A549 (cell line): ENCODE data around the gene JAZF1. TPM values are rescaled to one million over a fixed set of nuclear protein-coding genes. Genes with fewer than 3 reads are reported as not detected.

Experiments
- ATAC-seq, 2 experiments: fragments of 200-7000 bp in 1 of 2; fragments of >200 bp in 1 of 2; cut with Nextera tagmentation in 1 of 2; cut with Tn5 transposase in 1 of 2; 3 replicates each; pipeline versions ENCODE4 v1.8.0 to v1.9.1; 2018 to 2020; ENCODE audit warnings: mild to moderate bottlenecking in 1 of 2, moderate library complexity in 1 of 2
- CTCF ChIA-PET: fragments of 300-600 bp; sonication (Branson Sonifier 250); formaldehyde crosslinking; extraction: SDS; loops from one replicate; lab custom pipeline; 2021; ENCODE audit warnings: antibody characterized with exemption, inconsistent platforms; lab: Yijun Ruan, JAX
- POLR2A ChIA-PET: fragments of 350-600 bp; formaldehyde crosslinking; extraction: SDS; loops from one replicate; lab custom pipeline; 2021; ENCODE audit warnings: antibody characterized with exemption, inconsistent platforms; lab: Yijun Ruan, JAX
- DNase-seq, 2 experiments: peaks; one replicate each; pipeline versions ENCODE4 v3.0.0 to v3.0.0-alpha.2; 2011 to 2016; ENCODE audit warnings: low read depth in 1 of 2, low spot score in 1 of 2
- FAIRE-seq: peaks from 2 replicates; lab custom pipeline; 2011; peaks lifted over from hg19 to GRCh38; lab: Jason Lieb, UNC
- H3K27ac ChIP-seq, 2 experiments: fragments of >200 bp; sonication (Bioruptor Twin); formaldehyde crosslinking; 3 replicates each; pipeline ENCODE4 v1.5.1; 2016 to 2017
- H3K4me1 ChIP-seq: fragments of >200 bp; sonication (Bioruptor Twin); formaldehyde crosslinking; 3 replicates; pipeline ENCODE4 v1.6.1; 2016
- H3K4me2 ChIP-seq: fragments of >200 bp; sonication (Bioruptor Twin); formaldehyde crosslinking; 3 replicates; pipeline ENCODE4 v1.6.1; 2016
- H3K4me3 ChIP-seq: fragments of >200 bp; sonication (Bioruptor Twin); formaldehyde crosslinking; 3 replicates; pipeline ENCODE4 v1.5.1; 2016
- H3K9me3 ChIP-seq: fragments of >200 bp; sonication (Bioruptor Twin); formaldehyde crosslinking; 3 replicates; pipeline ENCODE4 v1.6.1; 2016
- ATOH8 ChIP-seq: fragments of 250-450 bp; sonication (Bioruptor Pico); IDR thresholded peaks from 2 replicates; pipeline ENCODE4 v1.5.0; 2020; ENCODE audit warnings: low read depth, mild to moderate bottlenecking, moderate library complexity
- BHLHE40 ChIP-seq: IDR thresholded peaks from 2 replicates; pipeline ENCODE4 v1.6.1; 2012; ENCODE audit warnings: low read depth, low read length, inconsistent platforms
- CEBPB ChIP-seq, 2 experiments: fragments of >200 bp in 1 of 2; sonication (Bioruptor Twin) in 1 of 2; formaldehyde crosslinking in 1 of 2; IDR thresholded peaks; 2 replicates each; pipeline ENCODE4 v1.6.1; 2012 to 2016
- CHD4 ChIP-seq: fragments of 200-600 bp; sonication (generic); IDR thresholded peaks from 2 replicates; pipeline ENCODE4 v1.6.1; 2016; ENCODE audit warnings: antibody characterized with exemption, mild to moderate bottlenecking, borderline replicate concordance
- E2F6 ChIP-seq: IDR thresholded peaks from 2 replicates; pipeline ENCODE4 v1.6.1; 2012; ENCODE audit warnings: low read depth, borderline replicate concordance
- EHF ChIP-seq: fragments of 250-450 bp; sonication (Bioruptor Pico); IDR thresholded peaks from 2 replicates; pipeline ENCODE4 v1.5.0; 2020; ENCODE audit warnings: mild to moderate bottlenecking
- FOSL2 ChIP-seq, 2 experiments: fragments of 450-650 bp in 1 of 2; fragments of >200 bp in 1 of 2; sonication (Bioruptor Twin) in 1 of 2; formaldehyde crosslinking; IDR thresholded peaks; 2 replicates each; pipeline versions ENCODE4 v1.5.0 to v1.6.1; 2016 to 2020; ENCODE audit warnings: mild to moderate bottlenecking in 1 of 2, moderate library complexity in 1 of 2
- FOXS1 ChIP-seq: fragments of 250-450 bp; sonication (Bioruptor Pico); IDR thresholded peaks from 2 replicates; pipeline ENCODE4 v1.5.0; 2020; ENCODE audit warnings: mild to moderate bottlenecking, moderate library complexity
- HDAC2 ChIP-seq: fragments of 200-600 bp; sonication (generic); IDR thresholded peaks from 2 replicates; pipeline ENCODE4 v1.6.1; 2016
- HMGXB4 ChIP-seq: fragments of 250-450 bp; sonication (Bioruptor Pico); IDR thresholded peaks from 2 replicates; pipeline ENCODE4 v1.5.0; 2021; ENCODE audit warnings: mild to moderate bottlenecking, moderate library complexity, borderline replicate concordance
- HOXB13 ChIP-seq: fragments of 250-450 bp; sonication (Bioruptor Pico); IDR thresholded peaks from 2 replicates; pipeline ENCODE4 v1.5.0; 2020; ENCODE audit warnings: low read depth, mild to moderate bottlenecking, moderate library complexity
- JUNB ChIP-seq: fragments of >200 bp; sonication (Bioruptor Twin); formaldehyde crosslinking; IDR thresholded peaks from 2 replicates; pipeline ENCODE4 v1.6.1; 2016
- KDM5A ChIP-seq: fragments of 200-600 bp; sonication (generic); IDR thresholded peaks from 2 replicates; pipeline ENCODE4 v1.6.1; 2016; ENCODE audit warnings: antibody characterized with exemption, mild to moderate bottlenecking
- PBX3 ChIP-seq: IDR thresholded peaks from 2 replicates; pipeline ENCODE4 v1.6.1; 2012
- POLR2A ChIP-seq: IDR thresholded peaks from 2 replicates; pipeline ENCODE4 v1.6.1; 2012; ENCODE audit warnings: mild to moderate bottlenecking, low read length
- POLR2AphosphoS2 ChIP-seq: conservative IDR thresholded peaks from 2 replicates; pipeline ENCODE4 v1.6.1; 2012; ENCODE audit warnings: low read length, improper control_type of control experiment, inconsistent platforms
- RAD21 ChIP-seq, 2 experiments: fragments of >200 bp in 1 of 2; sonication (Bioruptor Twin) in 1 of 2; formaldehyde crosslinking in 1 of 2; IDR thresholded peaks in 1 of 2; conservative IDR thresholded peaks in 1 of 2; 2 replicates in 1 of 2; 3 replicates in 1 of 2; pipeline ENCODE4 v1.6.1; 2012 to 2018; ENCODE audit warnings: inconsistent platforms in 1 of 2
- RCOR1 ChIP-seq: fragments of 150-350 bp; IDR thresholded peaks from 2 replicates; pipeline ENCODE4 v1.6.1; 2014; ENCODE audit warnings: antibody characterized with exemption, low read length, low read depth
- REST ChIP-seq: fragments of 200-600 bp; sonication (generic); IDR thresholded peaks from 2 replicates; pipeline ENCODE4 v1.6.1; 2016; ENCODE audit warnings: antibody characterized with exemption, mild to moderate bottlenecking, moderate library complexity
- SMC3 ChIP-seq: fragments of >200 bp; sonication (Bioruptor Twin); formaldehyde crosslinking; IDR thresholded peaks from 3 replicates; pipeline ENCODE4 v1.6.1; 2018; ENCODE audit warnings: inconsistent platforms
- SREBF2 ChIP-seq: fragments of 450-650 bp; IDR thresholded peaks from 2 replicates; pipeline ENCODE4 v1.6.1; 2014; ENCODE audit warnings: mild to moderate bottlenecking, moderate library complexity
- TFCP2L1 ChIP-seq: fragments of 250-450 bp; sonication (Bioruptor Pico); IDR thresholded peaks from 2 replicates; pipeline ENCODE4 v1.5.0; 2021; ENCODE audit warnings: mild to moderate bottlenecking
- ZFP36 ChIP-seq: fragments of 450-650 bp; IDR thresholded peaks from 2 replicates; pipeline ENCODE4 v1.6.1; 2014; ENCODE audit warnings: borderline replicate concordance; ENCODE audit not compliant: partially characterized antibody
- WGBS: methylation state at CpG from one replicate; pipeline ENCODE4 v1.1.6; 2017; ENCODE audit errors: missing lambda C conversion rate; 5-methylcytosine and 5-hydroxymethylcytosine counted together
- polyA plus RNA-seq, 4 experiments: library from polyadenylated mRNA; depleted of rRNA in 3 of 4; stranded (reverse); fragments of >200 nt; fragmentation: RNase III in 1 of 4; extraction: RNeasy Plus Mini Kit Qiagen cat#74134 plus additional on column Dnase treatment in 1 of 4; gene quantifications; 2 replicates in 3 of 4; 3 replicates in 1 of 4; pipeline ENCODE4 v1.2.3, GENCODE V29; 2011 to 2017
- TF ChIP-seq, protein P1 (sequence below): fragments of >200 bp; sonication (Bioruptor Twin); formaldehyde crosslinking; IDR thresholded peaks from 2 replicates; pipeline ENCODE4 v1.6.1; 2016

The JAZF1 gene
- polyA plus RNA-seq, 2 of the 4 experiments (the other 2 are of a cell fraction), result 1.9 to 2.8 TPM

GRCh38 chr7:27842851-27843250 lies 337.7 kb downstream of the JAZF1 start:
- TF ChIP-seq CHD4, result no peak
- TF ChIP-seq E2F6, result no peak
- TF ChIP-seq PBX3, result no peak
- no peak for TF ChIP-seq HMGXB4 (CRISPR knock-in tag)
- TF ChIP-seq SREBF2, result no peak
- no peak for TF ChIP-seq EHF (CRISPR knock-in tag)
- no peak for TF ChIP-seq REST
- TF ChIP-seq, all 56 proteins: peak for 0
- ChIA-PET POLR2A (no interaction called here), CTCF (interaction anchor here (0.9 to 1.6 kb wide), 3 partner anchors 18 to 633 kb away, joined by 3 to 4 read pairs (median 3); no protein-coding TSS in a partner anchor)
- 90% methylated on average over 9 of the region's 9 CpGs for WGBS
- Histone ChIP-seq H3K4me1 (no peaks in the 10 kb centered on the region), H3K4me3 (no peak overlapping the region), H3K27ac (no peak overlapping the region), H3K4me2 (no peak overlapping the region), H3K9me3 (no peaks in the 10 kb centered on the region)
- no peak for DNase-seq
- FAIRE-seq, result no peak
- ATAC-seq, result no peak

- ChIA-PET CTCF (interaction anchor here (0.9 to 1.6 kb wide), 2 partner anchors 19 to 632 kb away, joined by 3 to 4 read pairs; no protein-coding TSS in a partner anchor), POLR2A (no interaction called here)
- WGBS, result 81% methylated on average over 14 of the region's 14 CpGs
- Histone ChIP-seq H3K9me3 (no peaks in the 10 kb centered on the region), H3K4me3 (no peak overlapping the region), H3K4me2 (no peak overlapping the region), H3K27ac (no peak overlapping the region), H3K4me1 (no peaks in the 10 kb centered on the region)
- ATAC-seq (no peak), DNase-seq (no peak), FAIRE-seq (no peak)
- TF ChIP-seq KDM5A (no peak), ZFP36 (no peak), SMC3 (no peak), RCOR1 (no peak), HOXB13 (CRISPR knock-in tag) (no peak), POLR2A (no peak), TFCP2L1 (CRISPR knock-in tag) (no peak), HDAC2 (no peak), JUNB (no peak), RAD21 (conservative IDR thresholded peaks at IDR 0.05 in 1 of 2, IDR thresholded peaks at IDR 0.05 in 1 of 2) (no peak), FOXS1 (CRISPR knock-in tag) (no peak), ATOH8 (CRISPR knock-in tag) (no peak), CEBPB (IDR thresholded peaks at IDR 0.05) (no peak), FOSL2 (IDR thresholded peaks at IDR 0.05) (no peak), FOSL2 (CRISPR knock-in tag; IDR thresholded peaks at IDR 0.05) (no peak), POLR2AphosphoS2 (no peak), BHLHE40 (no peak)
- TF ChIP-seq, protein P1, sequence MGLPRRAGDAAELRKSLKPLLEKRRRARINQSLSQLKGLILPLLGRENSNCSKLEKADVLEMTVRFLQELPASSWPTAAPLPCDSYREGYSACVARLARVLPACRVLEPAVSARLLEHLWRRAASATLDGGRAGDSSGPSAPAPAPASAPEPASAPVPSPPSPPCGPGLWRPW, result no peak
Measured at GRCh38 chr7:27842094-27842692, 338.4 kb downstream of the JAZF1 start.
